SH-SY5Y (cell line): ENCODE results near the gene ANKMY1.

Experiments
- GATA2 ChIP-seq: IDR thresholded peaks from 2 replicates; pipeline ENCODE4 v1.6.1; 2011; ENCODE audit warnings: mild to moderate bottlenecking, low read depth, low read length
- GATA3 ChIP-seq: IDR thresholded peaks from 2 replicates; pipeline ENCODE4 v1.6.1; 2011; ENCODE audit warnings: low read depth, mild to moderate bottlenecking, low read length, moderate library complexity

DNA sequence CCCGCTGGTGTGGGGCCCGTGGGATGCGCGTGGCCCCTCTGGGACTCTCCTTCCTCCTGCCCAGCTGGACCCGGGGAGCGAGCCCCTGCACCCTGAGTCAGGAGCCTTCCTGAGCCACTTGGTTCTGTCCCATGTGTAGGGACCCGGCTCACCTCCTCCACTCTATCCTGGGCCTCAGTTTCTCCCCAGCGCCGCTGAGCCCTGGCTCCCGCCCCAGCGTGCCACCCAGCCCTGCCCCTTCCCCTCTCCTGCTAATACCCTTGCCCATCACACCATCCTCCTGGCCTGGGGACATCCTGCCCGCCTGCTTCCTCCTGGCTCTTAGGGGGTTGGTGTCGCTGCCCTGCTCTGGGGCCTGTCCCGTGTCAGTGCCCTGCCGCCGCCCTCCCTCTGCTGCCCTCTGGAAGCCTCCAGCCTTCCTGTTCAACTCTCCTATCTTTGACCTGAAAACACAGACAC is 97.5 kb downstream of the ANKMY1 start:
- TF ChIP-seq GATA2 (no peak), GATA3 (no peak)
